ENCODE results near the gene TBC1D22A.
A peak's percentile ranks its signal among the peaks of the same experiment; 100 is the strongest.

TBC1D22A gene

GRCh38 chr22:47093720-47094119 is 331.3 kb downstream of the TBC1D22A start:
- DNase-seq, result no peak

- DNase-seq, result no peak
Observed at GRCh38 chr22:47094861-47095330, 332.4 kb downstream of the TBC1D22A start.

- no peak for DNase-seq
Observed at GRCh38 chr22:47095395-47096122, 333.1 kb downstream of the TBC1D22A start.

- no peak for DNase-seq
Observed at GRCh38 chr22:47098121-47098520, 335.7 kb downstream of the TBC1D22A start.

- no peak for DNase-seq
Observed at GRCh38 chr22:47098554-47098953, 336.1 kb downstream of the TBC1D22A start.

GRCh38 chr22:47100019-47100418 is 337.6 kb downstream of the TBC1D22A start:
- DNase-seq, result no peak

- DNase-seq, result no peak
Observed at GRCh38 chr22:47100646-47101200, 338.3 kb downstream of the TBC1D22A start.

- no peak for DNase-seq
Observed at GRCh38 chr22:47101321-47101885, 339.0 kb downstream of the TBC1D22A start.

- no peak for DNase-seq
Observed at GRCh38 chr22:47102081-47102480, 339.6 kb downstream of the TBC1D22A start.

GRCh38 chr22:47102648-47103047 is 340.2 kb downstream of the TBC1D22A start:
- no peak for DNase-seq

GRCh38 chr22:47105085-47105484 is 342.6 kb downstream of the TBC1D22A start:
- no peak for DNase-seq

GRCh38 chr22:47106806-47107205 is 344.4 kb downstream of the TBC1D22A start:
- DNase-seq, result no peak

GRCh38 chr22:47107431-47107830 is 345.0 kb downstream of the TBC1D22A start:
- no peak for DNase-seq

GRCh38 chr22:47110817-47111443 is 348.5 kb downstream of the TBC1D22A start:
- DNase-seq, result no peak

- DNase-seq, result peak; percentile 80
Observed at GRCh38 chr22:47111626-47112581, 349.5 kb downstream of the TBC1D22A start.

GRCh38 chr22:47112582-47112965 is 350.1 kb downstream of the TBC1D22A start:
- DNase-seq, result no peak

- no peak for DNase-seq
Observed at GRCh38 chr22:47112994-47113852, 350.8 kb downstream of the TBC1D22A start.

GRCh38 chr22:47113853-47114415 is 351.5 kb downstream of the TBC1D22A start:
- DNase-seq, result no peak

- DNase-seq, result no peak
Observed at GRCh38 chr22:47114813-47115517, 352.5 kb downstream of the TBC1D22A start.

- no peak for DNase-seq
Observed at GRCh38 chr22:47115518-47115890, 353.1 kb downstream of the TBC1D22A start.

GRCh38 chr22:47115921-47116320 is 353.5 kb downstream of the TBC1D22A start:
- no peak for DNase-seq
